Measurements from ENCODE around the gene CABP7.

GRCh38 chr22:29780220-29780619, 60.4 kb downstream of the CABP7 start:
- TF ChIP-seq CTCF (optimal IDR thresholded peaks at IDR 0.05 in 1 of 3, IDR thresholded peaks at IDR 0.05 in 1 of 3, conservative IDR thresholded peaks at IDR 0.05 in 1 of 3; ENCODE audit: extremely low read depth in 1 of 3, insufficient read depth in 2 of 3, low read length in 3 of 3) (no peak), EZH2 (IDR thresholded peaks at IDR 0.05; ENCODE audit: low read length) (no peak)
